CD4-positive, alpha-beta T cell treated with Interleukin-1 beta for 1 hour (primary cell): ENCODE results near the gene ADGRV1.
"Not testable (repeated sequence)": the region's sequence is repeated elsewhere in the genome, so short reads cannot be mapped to it uniquely, and the experiment has no call there.

Experiments used
- DNase-seq, 2 donors: peaks; one replicate each; pipeline ENCODE4 v3.0.0-alpha.2; 2020 to 2022

Gene ADGRV1

DNA sequence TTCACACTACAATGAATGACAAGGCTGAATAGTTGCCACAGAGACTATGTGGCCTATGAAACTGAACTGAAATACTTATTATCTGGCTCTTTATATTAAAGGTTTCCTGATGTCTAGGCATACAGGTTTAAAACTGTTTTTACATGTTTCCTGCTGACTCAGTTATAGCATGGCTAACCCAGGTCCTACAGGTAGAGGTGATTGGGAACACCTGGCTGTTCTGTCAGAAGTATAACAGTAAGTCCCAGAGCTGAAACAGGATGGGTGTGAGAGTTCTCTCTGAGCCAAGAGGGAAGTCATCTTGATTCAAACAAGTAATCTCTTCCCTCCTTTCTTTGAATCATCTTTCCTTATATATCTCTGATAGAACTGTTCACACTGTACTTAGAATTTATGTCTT lies 4.9 kb upstream of the ADGRV1 start:
- no peak for DNase-seq

DNA sequence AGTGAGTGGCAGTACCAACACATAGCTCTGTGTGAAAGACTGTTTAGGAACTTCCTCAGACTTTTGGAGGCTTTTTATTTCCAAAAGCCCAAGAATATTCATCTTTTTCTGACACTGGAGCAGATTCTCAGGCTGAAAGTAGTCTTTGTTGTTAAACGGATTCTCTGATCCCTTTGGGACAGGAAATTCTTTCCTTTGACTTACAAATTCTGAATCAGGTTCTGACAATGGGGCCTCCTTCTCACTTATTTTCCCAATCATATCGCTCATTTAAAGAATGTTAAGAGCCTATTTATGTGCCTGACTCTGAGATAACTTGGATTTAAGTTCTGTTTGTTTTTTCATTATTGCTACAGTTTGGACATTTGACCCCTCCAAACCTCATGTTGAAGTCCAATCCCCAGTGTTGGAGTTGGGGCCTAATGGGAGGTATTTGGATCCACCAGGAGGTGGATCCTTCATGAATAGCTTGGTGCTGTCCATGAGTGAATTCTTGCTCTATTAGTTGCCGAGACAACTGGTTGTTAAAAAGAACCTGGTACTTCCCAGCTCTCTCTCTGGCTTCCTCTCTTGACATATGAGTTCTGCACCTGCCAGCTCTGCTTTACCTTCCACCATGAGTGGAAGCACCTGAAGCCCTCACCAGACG lies 4.1 kb upstream of the ADGRV1 start:
- DNase-seq = no peak

DNA sequence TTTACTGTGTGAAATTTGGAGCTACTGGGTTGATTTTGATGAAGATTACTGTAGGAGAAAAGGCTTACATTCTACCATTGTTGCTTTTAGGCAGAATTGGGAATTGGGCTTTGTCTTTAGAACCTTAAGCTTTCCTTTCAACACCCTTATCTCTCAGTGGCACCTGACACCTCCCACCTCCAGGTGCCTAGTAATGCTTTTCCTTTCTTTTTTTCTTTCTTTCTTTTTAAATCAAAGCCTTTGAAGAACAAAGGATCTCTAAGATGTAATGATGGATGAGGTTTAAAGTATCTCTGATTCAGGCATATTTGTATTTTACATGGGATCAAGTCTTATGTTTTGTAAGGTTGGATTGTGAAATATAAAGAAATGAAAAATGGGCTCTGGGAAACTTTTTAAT lies 2.9 kb upstream of the ADGRV1 start:
- DNase-seq = no peak

DNA sequence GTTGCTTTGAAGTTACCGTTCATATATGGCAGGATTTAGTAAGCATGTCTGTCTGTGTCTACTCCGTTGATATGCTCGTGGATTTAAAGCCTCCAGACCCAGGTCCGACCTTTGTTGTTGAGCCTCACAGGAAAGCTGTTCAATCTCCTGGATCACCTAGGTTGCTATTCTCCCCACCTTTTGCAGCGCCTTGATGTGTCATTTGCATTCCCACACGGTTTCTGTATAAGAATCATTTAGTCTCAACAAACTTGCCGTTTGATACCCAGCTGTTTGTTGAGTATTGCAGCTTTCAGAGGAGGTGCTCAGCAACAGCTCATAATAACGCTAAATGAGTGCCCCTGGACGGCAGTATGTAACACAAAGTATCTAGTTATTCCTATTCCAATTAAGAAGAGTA lies 1.2 kb upstream of the ADGRV1 start:
- no peak for DNase-seq

DNA sequence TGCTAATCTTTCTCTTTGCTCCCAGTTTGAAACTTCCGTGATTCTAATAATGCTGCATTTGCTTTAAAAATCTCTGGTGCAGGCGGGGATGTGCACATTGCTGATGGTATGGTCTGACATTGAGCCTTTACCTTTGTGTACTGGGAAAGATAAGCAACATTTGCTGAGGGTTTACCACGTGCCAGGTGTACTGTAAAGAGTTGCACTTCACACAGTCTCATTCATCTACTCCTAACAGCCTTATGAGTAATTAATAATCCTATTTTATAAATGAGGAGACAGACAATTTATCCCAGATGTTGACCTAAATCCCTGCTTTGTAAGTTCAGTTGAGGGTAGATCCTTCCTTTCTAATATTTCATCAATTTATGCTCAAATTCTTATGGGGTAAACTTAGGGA lies 726 bp upstream of the ADGRV1 start:
- no peak for DNase-seq

DNA sequence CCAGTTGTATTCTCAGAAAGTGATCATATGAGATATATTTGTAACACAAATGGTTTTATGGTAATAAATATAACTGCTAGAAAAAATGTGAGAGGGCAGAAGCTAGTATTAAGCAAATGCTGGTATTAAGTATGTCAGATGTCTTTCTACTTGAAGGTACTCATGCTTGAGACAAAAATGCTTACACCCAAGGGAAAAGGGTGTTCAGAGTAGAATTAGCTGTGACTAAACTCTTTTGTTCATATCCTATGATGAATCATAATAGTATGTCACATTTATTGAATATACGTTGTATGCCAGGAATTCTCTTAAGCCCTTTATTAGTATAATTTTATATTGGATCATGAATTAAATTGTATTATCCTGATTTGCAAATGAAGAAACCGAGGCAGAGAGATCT lies 2.2 kb downstream of the ADGRV1 start:
- DNase-seq = no peak

DNA sequence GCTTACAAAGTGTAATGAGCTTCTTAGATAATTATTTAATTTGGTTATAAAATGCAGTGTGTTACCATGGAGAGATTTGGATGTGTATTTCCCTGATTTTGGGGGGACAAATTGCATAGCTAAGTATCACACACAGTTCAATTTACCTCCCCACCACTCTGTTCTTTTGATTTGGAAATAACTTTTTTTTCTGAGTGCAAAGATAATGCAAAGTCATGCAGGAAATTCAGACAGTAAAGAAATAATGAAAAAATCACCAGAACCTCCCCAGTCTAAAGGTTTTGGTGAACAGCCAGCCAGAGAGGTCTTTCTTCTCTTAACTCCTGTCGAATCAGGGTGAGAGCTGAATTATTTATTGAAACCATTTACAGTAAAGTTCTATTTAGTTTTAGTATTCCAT lies 3.2 kb downstream of the ADGRV1 start:
- DNase-seq = no peak

DNA sequence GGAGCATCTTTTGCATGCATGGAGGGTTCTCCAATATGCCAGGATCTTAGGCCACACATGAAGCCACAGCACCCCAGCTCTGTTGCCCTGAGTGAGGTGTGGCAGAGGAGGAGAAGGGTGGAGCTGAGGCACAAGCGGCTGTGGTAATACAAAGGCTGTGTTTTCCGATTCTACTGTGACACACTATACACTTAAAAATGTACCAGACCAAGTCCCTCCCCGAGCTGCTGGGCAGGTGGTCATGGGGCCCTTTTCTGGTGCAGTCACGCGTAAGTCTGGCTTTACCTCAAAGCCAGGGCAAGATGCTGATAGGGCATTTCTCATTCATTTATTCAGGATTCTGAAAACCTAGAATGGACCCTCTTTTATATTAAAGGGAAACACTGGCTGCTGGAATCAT lies 3.7 kb downstream of the ADGRV1 start:
- no peak for DNase-seq

DNA sequence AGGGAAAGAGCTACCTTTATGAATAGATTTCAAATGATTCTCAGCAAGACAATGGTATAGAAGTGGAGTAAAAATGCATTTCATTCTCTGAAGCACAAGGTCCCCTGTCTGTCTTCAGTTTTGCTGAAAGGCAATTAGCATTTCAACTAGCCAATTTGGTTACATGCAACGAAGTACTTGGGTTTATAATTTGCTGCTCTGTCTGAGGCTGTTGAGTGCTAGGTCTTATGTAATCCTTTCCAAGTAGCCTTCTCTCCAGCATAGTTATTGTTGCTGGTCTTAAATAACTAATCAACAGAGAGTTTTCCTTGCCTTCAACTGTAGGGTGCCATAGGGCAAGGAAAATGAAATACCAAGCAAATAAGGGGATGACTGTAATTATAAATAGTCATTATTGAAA lies 4.5 kb downstream of the ADGRV1 start:
- no peak for DNase-seq

DNA sequence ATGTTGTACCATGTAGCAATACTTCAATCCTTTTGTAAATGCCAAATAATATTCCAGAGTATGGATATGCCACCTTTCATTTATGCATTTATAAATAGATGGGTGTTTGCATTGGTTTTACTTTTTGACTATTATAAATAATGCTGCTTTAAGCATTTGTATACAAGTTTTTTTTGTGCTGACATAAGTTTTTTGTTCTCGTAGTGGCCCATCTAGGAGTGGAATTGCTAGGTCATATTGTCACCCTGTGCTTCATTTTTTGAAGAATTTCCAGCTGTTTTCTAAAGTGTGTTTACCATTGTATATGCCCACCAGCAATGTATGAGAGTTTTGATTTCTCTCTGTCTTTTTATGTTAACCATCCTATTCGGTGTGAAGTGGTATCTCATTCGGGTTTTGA lies 6.9 kb downstream of the ADGRV1 start:
- no peak for DNase-seq

DNA sequence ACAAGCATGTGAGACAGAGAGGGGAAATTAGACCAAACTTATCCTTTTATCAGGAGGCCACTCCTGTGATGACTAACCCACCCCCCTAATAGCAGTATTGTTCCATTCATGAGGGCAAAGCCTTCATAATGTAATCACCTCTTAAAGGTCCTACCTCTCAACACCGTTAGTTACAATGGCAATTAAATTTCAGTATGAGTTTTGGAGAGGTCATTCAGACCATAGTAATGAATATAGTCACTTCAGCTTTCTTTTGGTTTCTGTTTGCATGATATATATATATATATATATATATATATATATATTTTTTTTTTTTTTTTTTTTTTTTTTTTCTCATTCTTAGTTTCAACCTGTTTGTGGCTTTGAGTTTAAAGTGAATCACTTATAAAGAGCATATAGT lies 10.5 kb downstream of the ADGRV1 start:
- DNase-seq = no peak

DNA sequence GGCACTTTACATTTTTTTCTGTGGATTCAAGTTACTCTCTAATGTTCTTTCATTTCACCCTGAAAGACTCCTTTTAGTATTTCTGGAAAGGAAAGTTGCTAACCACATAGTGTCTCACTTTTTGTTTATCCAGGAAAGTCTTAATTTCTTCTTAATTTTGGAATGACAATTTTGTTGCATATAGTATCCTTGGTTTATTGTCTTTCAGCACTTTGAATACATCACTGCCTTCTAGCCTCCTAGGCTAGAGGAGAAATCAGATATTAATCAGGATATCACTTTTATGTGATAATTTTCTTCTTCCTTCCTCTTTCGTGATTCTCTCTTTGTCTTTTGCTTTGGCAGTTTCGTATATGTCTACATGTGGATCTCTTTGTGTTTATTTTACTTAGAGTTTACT lies 11.4 kb downstream of the ADGRV1 start:
- no peak for DNase-seq

DNA sequence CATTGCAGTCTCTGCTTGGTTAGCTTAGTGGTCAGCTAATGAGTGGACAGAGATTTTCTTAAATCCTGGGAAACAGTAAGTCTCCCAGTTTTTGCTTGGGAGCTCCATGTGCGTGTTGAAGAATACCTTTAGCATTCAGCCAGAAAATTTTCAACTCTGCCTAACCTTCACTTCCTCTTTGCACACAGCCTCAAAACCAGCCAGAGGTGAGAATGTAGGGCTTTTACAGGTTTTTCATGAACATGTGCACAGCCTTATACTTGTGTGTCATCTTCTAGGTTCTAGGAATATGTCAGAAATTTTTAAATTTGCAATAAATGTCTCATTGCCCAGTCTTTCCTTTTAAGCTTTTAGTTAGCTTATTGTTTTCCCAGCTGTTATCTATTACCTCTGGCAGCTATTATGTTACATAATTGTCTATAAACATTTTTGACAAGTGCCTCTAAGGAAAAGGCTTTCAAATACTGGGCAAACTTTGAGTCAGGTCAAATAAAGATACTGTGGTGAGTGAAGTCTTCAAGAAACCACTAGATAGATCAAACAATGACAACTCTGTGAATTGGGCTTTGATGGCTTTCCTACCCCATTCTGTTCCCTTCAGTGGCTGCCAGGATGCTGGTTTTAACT lies 12.7 kb downstream of the ADGRV1 start:
- DNase-seq = no peak

DNA sequence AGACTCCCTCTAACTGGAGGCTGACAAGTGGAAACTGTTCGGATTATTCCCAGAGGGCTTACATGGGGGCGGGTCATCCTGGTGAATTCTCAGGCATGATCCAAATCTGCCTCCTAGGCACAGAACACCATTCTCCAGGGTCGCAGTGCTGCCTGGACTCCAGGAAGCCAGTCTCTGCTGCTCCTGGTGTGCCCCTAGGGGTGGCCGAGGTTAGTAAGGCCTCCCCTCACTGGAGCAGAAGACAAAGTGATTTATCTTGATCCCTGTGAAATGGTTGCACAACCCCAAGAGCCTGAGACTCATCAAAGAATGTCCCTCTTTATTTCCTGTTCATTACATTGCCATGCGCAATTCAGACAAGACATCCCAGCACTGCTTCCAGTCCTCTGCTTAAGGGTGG lies 17.1 kb downstream of the ADGRV1 start:
- no peak for DNase-seq

DNA sequence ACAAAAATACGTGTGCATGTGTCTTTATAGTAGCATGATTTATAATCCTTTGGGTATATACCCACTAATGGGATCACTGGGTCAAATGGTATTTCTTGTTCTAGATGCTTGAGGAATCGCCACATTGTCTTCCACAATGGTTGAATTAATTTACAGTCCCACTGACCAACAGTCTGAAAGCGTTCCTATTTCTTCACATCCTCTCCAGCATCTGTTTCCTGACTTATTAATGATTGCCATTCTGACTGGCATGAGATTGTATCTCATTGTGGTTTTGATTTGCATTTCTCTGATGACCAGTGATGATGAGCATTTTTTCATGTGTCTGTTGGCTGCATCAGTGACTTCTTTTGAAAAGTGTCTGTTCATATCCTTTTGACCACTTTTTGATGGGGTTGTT lies 18.0 kb downstream of the ADGRV1 start:
- DNase-seq = not testable (repeated sequence)

DNA sequence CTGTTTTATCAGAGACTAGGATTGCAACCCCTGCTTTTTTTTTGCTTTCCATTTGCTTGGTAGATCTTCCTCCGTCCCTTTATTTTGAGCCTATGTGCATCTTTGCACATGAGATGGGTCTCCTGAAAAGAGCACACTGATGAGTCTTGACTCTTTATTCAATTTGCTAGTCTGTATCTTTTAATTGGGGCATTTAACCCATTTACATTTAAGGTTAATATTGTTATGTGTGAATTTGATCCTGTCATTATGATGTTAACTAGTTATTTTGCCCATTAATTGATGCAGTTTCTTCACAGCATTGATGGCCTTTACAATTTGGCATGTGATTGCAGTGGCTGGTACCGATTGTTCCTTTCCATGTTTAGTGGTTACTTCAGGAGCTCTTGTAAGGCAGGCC lies 21.3 kb downstream of the ADGRV1 start:
- DNase-seq = not testable (repeated sequence)

DNA sequence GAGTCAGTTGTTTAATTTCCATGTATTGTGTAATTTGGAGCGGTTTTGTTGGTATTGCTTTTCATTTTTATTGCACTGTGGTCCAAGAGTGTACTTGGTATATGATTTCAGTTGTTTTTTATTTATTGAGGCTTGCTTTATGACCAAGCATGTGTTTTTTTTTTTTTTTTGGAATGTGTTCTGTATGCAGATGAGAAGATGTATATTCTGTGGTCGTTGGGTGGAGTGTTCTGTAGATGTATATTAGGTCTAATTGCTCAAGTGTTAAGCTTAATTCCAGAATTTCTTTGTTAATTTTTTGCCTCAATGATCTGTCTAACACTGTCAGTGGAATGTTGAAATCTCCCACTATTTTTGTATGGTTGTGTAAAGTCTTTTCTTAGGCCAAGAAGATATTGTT lies 23.4 kb downstream of the ADGRV1 start:
- DNase-seq = no peak

DNA sequence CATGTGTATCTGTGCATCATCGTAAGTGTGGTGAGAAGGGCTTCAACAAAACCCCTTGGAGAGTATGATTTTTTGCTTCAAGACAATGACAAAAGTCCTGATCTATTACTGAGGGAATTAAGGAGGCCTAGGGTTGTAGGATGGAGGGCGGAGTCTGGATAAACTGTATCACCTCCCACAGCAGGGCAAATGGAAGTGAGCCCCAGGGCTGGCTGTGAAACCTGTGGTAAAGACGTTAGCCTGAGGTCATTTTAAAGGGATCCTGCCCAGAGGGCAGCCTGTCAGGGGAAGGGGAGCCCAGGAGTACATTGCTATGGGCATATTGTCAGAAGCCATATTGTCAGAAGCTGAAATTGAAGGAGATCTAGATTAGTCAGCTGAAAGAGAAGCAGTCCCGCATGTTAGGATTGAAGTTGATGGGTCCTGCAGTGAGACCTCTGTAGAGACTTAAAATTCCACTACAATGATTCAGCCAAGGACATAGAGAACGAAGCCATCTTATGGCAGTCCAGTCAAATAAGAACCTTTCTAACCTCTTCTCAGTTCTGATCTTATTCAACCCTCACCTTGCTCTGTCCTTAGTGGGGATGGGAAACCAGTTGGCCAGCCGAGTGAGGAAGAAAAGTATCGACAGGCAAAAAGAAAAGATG lies 26.9 kb downstream of the ADGRV1 start:
- no peak for DNase-seq

DNA sequence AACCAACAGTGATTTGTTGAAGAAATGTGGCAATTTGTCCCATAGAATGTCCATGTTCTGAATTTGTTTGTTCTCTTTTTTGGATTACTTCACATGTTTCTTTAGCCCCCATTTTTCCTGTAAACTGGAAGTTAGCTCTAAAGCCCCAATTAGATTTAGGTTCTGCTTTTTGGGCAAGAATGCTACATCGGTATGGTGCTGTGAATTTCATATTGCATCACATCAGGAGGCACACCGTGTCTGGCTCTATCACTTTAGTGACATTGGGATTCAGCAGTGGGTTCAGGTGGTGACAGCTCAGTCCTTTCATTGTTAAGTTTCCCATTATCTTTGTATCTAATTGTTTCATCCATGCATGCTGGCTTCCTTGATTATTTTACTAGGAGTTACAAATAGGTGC lies 27.9 kb downstream of the ADGRV1 start:
- DNase-seq = no peak

DNA sequence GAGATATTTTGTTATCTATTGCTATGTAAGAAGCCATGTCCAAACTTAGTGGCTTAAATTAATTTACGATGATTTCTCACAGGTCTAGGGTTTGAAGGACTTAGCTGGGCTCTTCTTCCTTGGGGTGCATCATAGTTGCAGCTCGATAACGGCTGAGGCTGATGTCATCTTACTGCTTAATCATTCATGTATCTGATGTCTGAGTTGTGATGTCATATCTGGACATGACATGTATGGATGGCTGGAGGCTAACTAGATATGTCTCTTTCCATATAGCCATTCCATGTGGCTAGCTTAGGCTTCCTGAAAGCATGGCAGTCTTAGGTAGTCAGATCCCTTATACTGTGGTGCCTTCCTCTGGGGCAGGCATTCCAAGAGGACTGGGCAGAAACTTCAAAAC lies 31.6 kb downstream of the ADGRV1 start:
- no peak for DNase-seq

DNA sequence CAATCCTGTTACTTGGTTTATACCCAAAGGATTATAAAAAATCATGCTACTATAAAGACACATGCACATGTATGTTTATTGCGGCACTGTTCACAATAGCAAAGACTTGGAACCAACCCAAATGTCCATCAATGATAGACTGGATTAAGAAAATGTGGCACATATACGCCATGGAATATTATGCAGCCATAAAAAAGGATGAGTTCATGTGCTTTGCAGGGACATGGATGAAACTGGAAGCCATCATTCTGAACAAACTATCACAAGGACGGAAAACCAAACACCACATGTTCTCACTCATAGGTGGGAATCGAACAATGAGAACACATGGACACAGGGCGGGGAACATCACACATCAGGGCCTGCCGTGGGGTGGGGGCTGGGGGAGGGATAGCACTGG lies 34.5 kb downstream of the ADGRV1 start:
- not testable (repeated sequence) for DNase-seq

DNA sequence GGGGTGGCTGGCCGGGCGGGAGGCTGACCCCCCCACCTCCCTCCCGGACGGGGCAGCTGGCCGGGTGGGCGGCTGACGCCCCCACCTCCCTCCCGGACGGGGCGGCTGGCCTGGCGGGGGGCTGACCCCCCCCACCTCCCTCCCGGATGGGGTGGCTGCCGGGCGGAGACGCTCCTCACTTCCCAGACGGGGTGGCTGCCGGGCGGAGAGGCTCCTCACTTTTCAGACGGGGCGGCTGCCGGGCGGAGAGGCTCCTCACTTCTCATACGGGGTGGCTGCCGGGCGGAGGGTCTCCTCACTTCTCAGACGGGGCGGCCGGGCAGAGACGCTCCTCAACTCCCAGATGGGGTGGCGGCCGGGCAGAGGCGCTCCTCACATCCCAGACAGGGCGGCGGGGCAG lies 37.2 kb downstream of the ADGRV1 start:
- not testable (repeated sequence) for DNase-seq

DNA sequence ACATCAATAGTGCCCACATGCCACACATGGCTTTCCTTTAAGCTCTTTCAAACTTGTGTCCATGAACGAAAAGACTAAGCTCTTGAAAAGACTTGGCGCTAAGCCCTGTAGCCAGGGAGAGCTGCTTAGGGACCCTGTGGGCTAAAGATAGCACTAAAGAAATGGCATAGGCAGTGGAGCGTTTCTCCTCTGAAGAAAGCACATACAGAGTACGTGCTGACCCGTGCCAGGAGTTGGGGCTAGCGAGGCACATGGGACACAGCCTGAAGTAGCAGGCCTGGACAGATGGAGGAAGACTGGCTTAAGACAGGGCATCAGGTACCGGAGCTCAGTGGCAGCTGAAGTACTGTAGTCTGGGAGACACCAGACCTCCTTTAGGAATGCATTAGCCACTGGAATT lies 39.7 kb downstream of the ADGRV1 start:
- no peak for DNase-seq

DNA sequence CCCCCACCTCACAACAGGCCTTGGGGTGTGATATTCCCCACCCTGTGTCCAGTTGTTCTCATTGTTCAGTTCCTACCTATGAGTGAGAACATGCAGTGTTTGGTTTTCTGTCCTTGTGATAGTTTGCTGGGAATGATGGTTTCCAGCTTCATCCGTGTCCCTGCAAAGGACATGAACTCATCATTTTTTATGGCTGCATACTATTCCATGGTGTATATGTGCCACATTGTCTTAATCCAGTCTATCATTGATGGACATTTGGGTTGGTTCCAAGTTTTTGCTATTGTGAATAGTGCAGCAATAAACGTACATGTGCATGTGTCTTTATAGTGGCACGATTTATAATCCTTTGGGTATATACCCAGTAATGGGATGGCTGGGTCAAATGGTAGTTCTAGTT lies 41.7 kb downstream of the ADGRV1 start:
- DNase-seq = not testable (repeated sequence)

DNA sequence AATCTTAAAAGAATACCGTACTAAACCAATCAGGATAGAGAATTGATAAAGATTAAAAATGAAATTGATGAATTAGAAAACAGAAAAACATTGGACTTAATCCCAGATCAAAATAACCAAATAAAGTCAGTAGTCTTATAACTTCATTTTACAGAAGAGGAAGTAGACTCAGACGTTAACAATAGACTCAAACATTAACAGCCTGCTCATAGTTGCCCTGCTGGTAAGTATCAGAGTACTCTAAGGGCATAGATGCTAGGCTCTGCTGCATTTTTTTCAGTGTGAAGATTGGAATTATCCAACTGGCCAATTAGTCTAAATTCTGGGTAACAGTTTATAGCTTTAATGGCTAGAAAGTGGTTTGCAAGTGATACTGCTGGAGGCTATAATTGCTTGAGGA lies 42.9 kb downstream of the ADGRV1 start:
- no peak for DNase-seq
